HL-60 (cell line): ENCODE results near the gene CNBP.

Source experiments
- DNase-seq, 2 experiments: peaks; one replicate each; pipeline ENCODE4 v3.0.0-alpha.2; 2010 to 2020; ENCODE audit warnings: low read depth in 1 of 2, low spot score in 1 of 2
- H3K27ac ChIP-seq: fragments of 250-450 bp; sonication (Bioruptor Pico); replicated peaks from 2 replicates; pipeline ENCODE4 v1.5.1; 2020; ENCODE audit warnings: mild to moderate bottlenecking, moderate library complexity
- H3K27me3 ChIP-seq: fragments of 250-450 bp; sonication (Bioruptor Pico); 2 replicates; pipeline ENCODE4 v1.5.1; 2021; ENCODE audit warnings: mild to moderate bottlenecking, moderate library complexity; ENCODE audit not compliant: insufficient read depth, poor library complexity, severe bottlenecking
- H3K4me3 ChIP-seq: replicated peaks from 2 replicates; pipeline ENCODE4 v1.5.1; 2011; ENCODE audit warnings: mild to moderate bottlenecking, control low read depth, low read length; ENCODE audit not compliant: insufficient read depth
- GABPA ChIP-seq: IDR thresholded peaks from 2 replicates; pipeline ENCODE4 v1.6.1; 2012; ENCODE audit warnings: low read depth
- POLR2AphosphoS5 ChIP-seq: IDR thresholded peaks from 2 replicates; pipeline ENCODE4 v1.6.1; 2012; ENCODE audit warnings: low read depth
- SPI1 ChIP-seq: IDR thresholded peaks from 2 replicates; pipeline ENCODE4 v1.6.1; 2012; ENCODE audit warnings: low read depth, mild to moderate bottlenecking, borderline replicate concordance
- TF ChIP-seq, protein P1 (sequence below): IDR thresholded peaks from 2 replicates; pipeline ENCODE4 v1.6.1; 2012; ENCODE audit warnings: low read depth; ENCODE audit not compliant: insufficient replicate concordance
- TF ChIP-seq, protein P2 (sequence below): IDR thresholded peaks from one replicate; pipeline ENCODE4 v1.5.1; 2011; ENCODE audit warnings: low read length, control low read depth, inconsistent platforms; ENCODE audit not compliant: insufficient read depth

The CNBP gene

DNA sequence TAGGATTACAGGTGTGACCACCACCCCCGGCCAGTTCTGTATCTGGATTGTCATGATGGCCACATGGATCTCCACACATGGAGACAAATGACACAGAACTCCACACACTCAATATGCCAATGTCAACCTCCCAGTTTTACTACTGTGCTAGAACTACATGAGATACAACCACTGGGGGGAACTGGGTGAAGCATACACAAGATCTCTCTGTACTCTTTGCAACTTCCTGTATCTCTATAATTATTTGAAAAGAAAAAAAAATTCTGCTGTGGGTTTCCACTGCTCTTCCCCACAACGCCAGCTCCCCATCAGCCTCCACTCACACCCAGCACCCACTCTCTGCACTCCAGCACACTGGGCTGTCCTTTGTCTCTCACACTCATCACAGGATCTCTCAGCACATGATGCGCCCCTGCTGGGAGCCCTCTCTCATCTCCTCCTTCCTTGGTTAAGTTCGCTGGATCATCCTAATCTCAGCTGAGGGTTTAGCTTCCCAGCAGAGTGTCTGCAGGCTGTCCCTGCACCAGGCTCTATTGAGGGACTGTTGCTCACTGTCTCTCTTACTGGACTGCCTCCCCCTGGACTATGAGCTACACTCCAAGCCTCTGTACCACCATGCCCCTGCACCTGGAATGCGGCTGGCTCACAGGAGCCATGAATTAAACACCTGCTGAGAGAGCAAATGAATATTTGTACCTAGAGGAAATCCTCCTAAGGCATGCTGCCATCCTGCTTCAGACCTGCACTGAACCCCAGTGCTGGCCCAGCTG is 51.4 kb downstream of the CNBP start:
- TF ChIP-seq, protein P1, sequence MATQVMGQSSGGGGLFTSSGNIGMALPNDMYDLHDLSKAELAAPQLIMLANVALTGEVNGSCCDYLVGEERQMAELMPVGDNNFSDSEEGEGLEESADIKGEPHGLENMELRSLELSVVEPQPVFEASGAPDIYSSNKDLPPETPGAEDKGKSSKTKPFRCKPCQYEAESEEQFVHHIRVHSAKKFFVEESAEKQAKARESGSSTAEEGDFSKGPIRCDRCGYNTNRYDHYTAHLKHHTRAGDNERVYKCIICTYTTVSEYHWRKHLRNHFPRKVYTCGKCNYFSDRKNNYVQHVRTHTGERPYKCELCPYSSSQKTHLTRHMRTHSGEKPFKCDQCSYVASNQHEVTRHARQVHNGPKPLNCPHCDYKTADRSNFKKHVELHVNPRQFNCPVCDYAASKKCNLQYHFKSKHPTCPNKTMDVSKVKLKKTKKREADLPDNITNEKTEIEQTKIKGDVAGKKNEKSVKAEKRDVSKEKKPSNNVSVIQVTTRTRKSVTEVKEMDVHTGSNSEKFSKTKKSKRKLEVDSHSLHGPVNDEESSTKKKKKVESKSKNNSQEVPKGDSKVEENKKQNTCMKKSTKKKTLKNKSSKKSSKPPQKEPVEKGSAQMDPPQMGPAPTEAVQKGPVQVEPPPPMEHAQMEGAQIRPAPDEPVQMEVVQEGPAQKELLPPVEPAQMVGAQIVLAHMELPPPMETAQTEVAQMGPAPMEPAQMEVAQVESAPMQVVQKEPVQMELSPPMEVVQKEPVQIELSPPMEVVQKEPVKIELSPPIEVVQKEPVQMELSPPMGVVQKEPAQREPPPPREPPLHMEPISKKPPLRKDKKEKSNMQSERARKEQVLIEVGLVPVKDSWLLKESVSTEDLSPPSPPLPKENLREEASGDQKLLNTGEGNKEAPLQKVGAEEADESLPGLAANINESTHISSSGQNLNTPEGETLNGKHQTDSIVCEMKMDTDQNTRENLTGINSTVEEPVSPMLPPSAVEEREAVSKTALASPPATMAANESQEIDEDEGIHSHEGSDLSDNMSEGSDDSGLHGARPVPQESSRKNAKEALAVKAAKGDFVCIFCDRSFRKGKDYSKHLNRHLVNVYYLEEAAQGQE, result no peak
- TF ChIP-seq POLR2AphosphoS5 (no peak), GABPA (no peak), SPI1 (no peak)
- TF ChIP-seq, protein P2, sequence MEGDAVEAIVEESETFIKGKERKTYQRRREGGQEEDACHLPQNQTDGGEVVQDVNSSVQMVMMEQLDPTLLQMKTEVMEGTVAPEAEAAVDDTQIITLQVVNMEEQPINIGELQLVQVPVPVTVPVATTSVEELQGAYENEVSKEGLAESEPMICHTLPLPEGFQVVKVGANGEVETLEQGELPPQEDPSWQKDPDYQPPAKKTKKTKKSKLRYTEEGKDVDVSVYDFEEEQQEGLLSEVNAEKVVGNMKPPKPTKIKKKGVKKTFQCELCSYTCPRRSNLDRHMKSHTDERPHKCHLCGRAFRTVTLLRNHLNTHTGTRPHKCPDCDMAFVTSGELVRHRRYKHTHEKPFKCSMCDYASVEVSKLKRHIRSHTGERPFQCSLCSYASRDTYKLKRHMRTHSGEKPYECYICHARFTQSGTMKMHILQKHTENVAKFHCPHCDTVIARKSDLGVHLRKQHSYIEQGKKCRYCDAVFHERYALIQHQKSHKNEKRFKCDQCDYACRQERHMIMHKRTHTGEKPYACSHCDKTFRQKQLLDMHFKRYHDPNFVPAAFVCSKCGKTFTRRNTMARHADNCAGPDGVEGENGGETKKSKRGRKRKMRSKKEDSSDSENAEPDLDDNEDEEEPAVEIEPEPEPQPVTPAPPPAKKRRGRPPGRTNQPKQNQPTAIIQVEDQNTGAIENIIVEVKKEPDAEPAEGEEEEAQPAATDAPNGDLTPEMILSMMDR, result no peak
- Histone ChIP-seq H3K27me3 (no peaks in the 10 kb centered on the region), H3K27ac (no peak overlapping the region), H3K4me3 (no peak overlapping the region)
- DNase-seq, result no peak

DNA sequence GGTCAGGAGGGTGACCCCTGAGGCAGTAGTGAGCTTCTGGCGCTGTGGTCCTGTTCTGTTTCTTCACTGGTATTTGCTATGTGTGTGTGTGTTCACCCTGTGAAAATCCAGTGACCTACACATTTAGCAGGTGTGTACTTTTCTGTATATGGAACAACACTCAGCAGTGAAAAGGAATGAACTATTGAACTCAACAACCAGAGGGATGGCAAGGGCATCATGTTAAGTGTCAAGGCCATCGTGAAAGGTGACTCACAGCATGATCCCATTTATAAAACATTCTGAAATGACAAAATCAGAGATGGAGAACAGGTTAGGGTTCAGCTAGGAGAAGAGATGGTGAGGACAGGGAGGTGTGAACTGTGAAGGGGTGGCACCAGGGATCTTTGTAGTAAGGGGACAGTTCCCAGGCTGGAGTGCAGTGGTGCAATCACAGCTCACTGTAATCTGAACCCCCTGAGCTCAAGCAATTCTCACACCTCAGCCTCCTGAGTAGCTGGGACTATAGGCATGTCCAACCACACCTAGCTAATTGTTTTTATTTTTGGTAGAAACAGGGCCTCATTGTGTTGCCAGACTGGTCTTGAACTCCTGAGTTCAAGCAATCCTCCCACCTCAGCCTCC is 52.1 kb downstream of the CNBP start:
- Histone ChIP-seq H3K27ac (no peak overlapping the region), H3K27me3 (no peaks in the 10 kb centered on the region), H3K4me3 (no peak overlapping the region)
- TF ChIP-seq, protein P1, result no peak
- TF ChIP-seq, protein P2, result no peak
- TF ChIP-seq GABPA (no peak), POLR2AphosphoS5 (no peak), SPI1 (no peak)
- no peak for DNase-seq

DNA sequence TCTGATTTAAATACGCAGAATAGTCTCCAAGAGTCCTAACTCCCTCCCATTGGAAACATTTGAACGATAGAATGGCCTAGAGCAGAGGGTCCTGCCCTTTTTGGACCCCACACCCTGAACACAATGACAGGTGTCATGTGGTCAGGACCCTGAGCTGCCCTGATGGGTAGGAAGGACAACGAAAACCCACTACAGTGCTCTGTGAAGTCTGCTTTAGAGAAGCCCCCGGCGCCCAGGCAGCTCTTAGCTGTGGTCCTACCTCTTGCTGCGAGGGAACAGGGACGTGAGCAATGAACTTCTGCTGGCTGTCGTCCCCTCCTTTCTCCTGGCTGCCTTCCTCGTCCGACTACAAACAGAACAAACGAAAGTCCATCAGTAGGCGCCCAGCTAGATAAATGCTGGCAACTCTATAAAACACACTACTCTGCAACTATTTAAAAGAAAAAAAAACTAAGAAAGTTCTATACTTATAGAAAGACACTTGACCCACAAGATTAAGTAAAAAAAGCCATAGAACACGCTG is 53.3 kb downstream of the CNBP start:
- TF ChIP-seq, protein P1, result no peak
- TF ChIP-seq GABPA (no peak), POLR2AphosphoS5 (no peak), SPI1 (no peak)
- TF ChIP-seq, protein P2, result no peak
- no peak for DNase-seq
- Histone ChIP-seq H3K27me3 (no peaks in the 10 kb centered on the region), H3K4me3 (no peak overlapping the region), H3K27ac (no peak overlapping the region)
